A673 (cell line): ENCODE results near the gene PANX2. TPM values are rescaled to one million over a fixed set of nuclear protein-coding genes. Genes with fewer than 3 reads are reported as not detected.

Experiments used
- BruUV-seq: library from RNA; stranded (reverse); fragments of 400-500 nt; replicated peaks from 2 replicates; lab custom pipeline; 2021; lab: Mats Ljungman, UMichigan
- CTCF ChIA-PET: fragments of 300-600 bp; sonication (Branson Sonifier 250); formaldehyde crosslinking; loops from one replicate; lab custom pipeline; 2022; ENCODE audit warnings: antibody characterized with exemption; lab: Charles Lee
- POLR2A ChIA-PET: fragments of 300-600 bp; sonication (Branson Sonifier 250); formaldehyde crosslinking; loops from one replicate; lab custom pipeline; 2022; ENCODE audit warnings: antibody characterized with exemption; ENCODE audit not compliant: low non-redundant PET; lab: Charles Lee
- DNase-seq: peaks from one replicate; pipeline ENCODE4 v3.0.0-alpha.2; 2015; ENCODE audit warnings: low spot score
- H3K27ac ChIP-seq: fragments of 200-600 bp; sonication (generic); 2 replicates; pipeline ENCODE4 v1.5.1; 2016; ENCODE audit warnings: mixed run types, low read depth, mild to moderate bottlenecking, mixed read lengths, antibody characterized with exemption, low read length; ENCODE audit not compliant: poor library complexity, severe bottlenecking
- H3K27me3 ChIP-seq: fragments of 200-600 bp; sonication (generic); replicated peaks from 2 replicates; pipeline ENCODE4 v1.6.1; 2017; ENCODE audit warnings: mixed run types, low read depth, mild to moderate bottlenecking, mixed read lengths, antibody characterized with exemption, low read length; ENCODE audit not compliant: insufficient read depth, poor library complexity
- H3K36me3 ChIP-seq: fragments of 200-600 bp; sonication (generic); 2 replicates; pipeline ENCODE4 v1.6.1; 2016; ENCODE audit warnings: mixed run types, mild to moderate bottlenecking, mixed read lengths, antibody characterized with exemption, low read length; ENCODE audit not compliant: insufficient read depth, poor library complexity, severe bottlenecking
- H3K4me1 ChIP-seq: fragments of 200-600 bp; sonication (generic); 2 replicates; pipeline ENCODE4 v1.6.1; 2017; ENCODE audit warnings: mixed run types, mild to moderate bottlenecking, mixed read lengths, antibody characterized with exemption, low read length; ENCODE audit not compliant: insufficient read depth, poor library complexity, severe bottlenecking
- H3K4me3 ChIP-seq: fragments of 200-600 bp; sonication (generic); 2 replicates; pipeline ENCODE4 v1.5.1; 2016; ENCODE audit warnings: low read depth, mixed run types, mild to moderate bottlenecking, mixed read lengths, low read length; ENCODE audit not compliant: poor library complexity, severe bottlenecking
- H3K9me3 ChIP-seq: fragments of 200-600 bp; sonication (generic); 2 replicates; pipeline ENCODE4 v1.6.1; 2016; ENCODE audit warnings: mixed run types, low read depth, mild to moderate bottlenecking, mixed read lengths, antibody characterized with exemption, low read length; ENCODE audit not compliant: poor library complexity, severe bottlenecking
- EZH2 ChIP-seq: fragments of 200-600 bp; sonication (generic); IDR thresholded peaks from 2 replicates; pipeline ENCODE4 v1.6.1; 2017; ENCODE audit warnings: borderline replicate concordance, low read depth, mild to moderate bottlenecking, mixed read lengths, antibody characterized with exemption, low read length; ENCODE audit not compliant: poor library complexity, severe bottlenecking
- intact Hi-C: fragments of 100-400 bp; cut with micrococcal nuclease; formaldehyde crosslinking; loops from one replicate; pipeline ENCODE4 v1.10.0; 2022; ENCODE audit not compliant: unreplicated experiment
- total RNA-seq: library from RNA; stranded (reverse); gene quantifications from 2 replicates; pipeline ENCODE4 v1.2.3, GENCODE V29; 2021
- TF ChIP-seq, protein P1 (sequence below): fragments of 300-800, 200-600 bp; sonication (generic); conservative IDR thresholded peaks from 2 replicates; pipeline ENCODE4 v1.5.1; 2017; ENCODE audit warnings: low read depth, mild to moderate bottlenecking, antibody characterized with exemption, low read length, moderate library complexity, mixed read lengths

PANX2 gene
- total RNA-seq, 1 experiment from 2014 or later, result 7.6 TPM

DNA sequence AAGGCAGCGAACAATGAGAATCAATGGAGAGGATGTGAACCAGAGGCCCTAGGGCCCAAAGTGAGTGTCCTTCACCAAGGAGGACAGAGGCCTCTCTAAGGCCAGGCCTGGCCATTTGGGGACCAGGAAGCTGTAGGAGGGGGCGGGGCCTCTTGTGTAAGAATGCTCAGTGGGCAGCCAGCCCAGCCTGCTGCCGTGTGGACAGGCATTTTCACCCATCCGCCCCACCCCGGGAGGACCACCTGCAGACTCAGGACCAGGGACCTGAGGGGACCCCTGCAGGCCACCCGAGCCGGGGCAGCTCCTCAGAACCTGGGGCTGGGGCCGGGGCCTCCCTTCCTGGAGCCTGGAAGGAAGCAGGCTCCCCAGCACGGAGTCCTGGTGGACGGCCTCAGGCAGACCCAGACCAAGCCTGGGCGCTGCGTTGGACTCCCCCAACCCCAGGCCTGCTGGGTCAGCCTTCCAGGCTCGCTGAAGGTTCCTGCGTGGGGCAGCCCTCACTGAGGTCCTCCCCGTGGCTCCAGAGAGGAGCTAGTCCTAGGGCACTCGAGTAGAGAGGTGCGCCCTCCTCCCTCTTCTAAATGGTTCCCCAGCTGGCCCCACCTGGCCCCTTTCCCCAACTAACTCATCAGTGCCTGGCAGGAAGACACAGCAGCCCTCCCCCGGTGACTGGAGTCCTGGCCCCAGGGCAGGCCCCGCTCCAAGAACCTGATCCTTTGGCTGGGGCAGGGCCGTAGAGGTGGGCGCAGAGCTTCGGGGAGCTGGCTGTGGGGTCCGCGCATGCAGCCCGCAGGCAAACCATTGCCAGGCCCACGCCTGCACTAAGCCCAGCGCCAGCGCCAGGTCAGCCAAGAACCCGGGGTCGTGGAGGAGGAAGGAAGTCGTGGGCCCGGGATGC lies 13.7 kb downstream of the PANX2 start:
- no peaks in the 10 kb centered on the region for H3K4me1 ChIP-seq
- intact Hi-C loops, result no loop called here
- no peak overlapping the region for H3K27ac ChIP-seq
- H3K4me3 ChIP-seq, result no peak overlapping the region
- ChIA-PET CTCF (no interaction called here), POLR2A (no interaction called here)
- BruUV-seq, result no TSS peak
- H3K9me3 ChIP-seq, result no peaks in the 10 kb centered on the region
- H3K27me3 ChIP-seq, result no peaks in the 10 kb centered on the region
- H3K36me3 ChIP-seq, result no peaks in the 10 kb centered on the region
- TF ChIP-seq, protein P1, sequence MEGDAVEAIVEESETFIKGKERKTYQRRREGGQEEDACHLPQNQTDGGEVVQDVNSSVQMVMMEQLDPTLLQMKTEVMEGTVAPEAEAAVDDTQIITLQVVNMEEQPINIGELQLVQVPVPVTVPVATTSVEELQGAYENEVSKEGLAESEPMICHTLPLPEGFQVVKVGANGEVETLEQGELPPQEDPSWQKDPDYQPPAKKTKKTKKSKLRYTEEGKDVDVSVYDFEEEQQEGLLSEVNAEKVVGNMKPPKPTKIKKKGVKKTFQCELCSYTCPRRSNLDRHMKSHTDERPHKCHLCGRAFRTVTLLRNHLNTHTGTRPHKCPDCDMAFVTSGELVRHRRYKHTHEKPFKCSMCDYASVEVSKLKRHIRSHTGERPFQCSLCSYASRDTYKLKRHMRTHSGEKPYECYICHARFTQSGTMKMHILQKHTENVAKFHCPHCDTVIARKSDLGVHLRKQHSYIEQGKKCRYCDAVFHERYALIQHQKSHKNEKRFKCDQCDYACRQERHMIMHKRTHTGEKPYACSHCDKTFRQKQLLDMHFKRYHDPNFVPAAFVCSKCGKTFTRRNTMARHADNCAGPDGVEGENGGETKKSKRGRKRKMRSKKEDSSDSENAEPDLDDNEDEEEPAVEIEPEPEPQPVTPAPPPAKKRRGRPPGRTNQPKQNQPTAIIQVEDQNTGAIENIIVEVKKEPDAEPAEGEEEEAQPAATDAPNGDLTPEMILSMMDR, result no peak
- TF ChIP-seq EZH2, result no peak
- DNase-seq, result no peak

DNA sequence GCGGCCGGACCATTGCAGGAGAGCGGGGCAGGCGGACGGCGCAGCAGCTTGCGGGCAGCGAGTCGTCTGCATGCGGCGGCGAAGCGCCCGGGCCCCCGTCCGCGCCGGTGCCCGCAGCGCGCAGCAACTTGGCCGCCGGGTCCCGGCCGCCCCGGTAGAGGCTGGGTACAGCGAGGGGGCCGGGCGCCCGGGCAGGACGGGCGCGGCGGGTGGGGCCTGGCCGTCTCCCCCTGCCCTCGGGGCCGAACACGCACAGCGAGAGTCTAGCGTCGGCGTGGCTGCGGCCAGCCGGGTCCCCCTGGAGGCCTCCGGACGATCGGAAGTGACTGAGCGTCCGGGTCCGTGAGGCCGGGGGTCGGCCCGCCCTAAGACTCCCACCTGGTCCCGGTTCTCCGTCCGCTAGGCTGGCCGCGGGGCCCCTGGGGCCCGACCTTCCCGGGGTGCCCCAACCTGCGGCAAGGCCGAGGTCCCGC lies 14.4 kb downstream of the PANX2 start:
- DNase-seq, result no peak
- intact Hi-C loops, result no loop called here
- no peaks in the 10 kb centered on the region for H3K27me3 ChIP-seq
- H3K9me3 ChIP-seq, result no peaks in the 10 kb centered on the region
- ChIA-PET CTCF (no interaction called here), POLR2A (no interaction called here)
- no peak for TF ChIP-seq EZH2
- TF ChIP-seq, protein P1, result no peak
- peak overlapping the region; percentile 45 for H3K4me3 ChIP-seq
- no peaks in the 10 kb centered on the region for H3K36me3 ChIP-seq
- H3K4me1 ChIP-seq, result no peaks in the 10 kb centered on the region
- H3K27ac ChIP-seq, result peak overlapping the region; percentile 74
- no TSS peak for BruUV-seq

DNA sequence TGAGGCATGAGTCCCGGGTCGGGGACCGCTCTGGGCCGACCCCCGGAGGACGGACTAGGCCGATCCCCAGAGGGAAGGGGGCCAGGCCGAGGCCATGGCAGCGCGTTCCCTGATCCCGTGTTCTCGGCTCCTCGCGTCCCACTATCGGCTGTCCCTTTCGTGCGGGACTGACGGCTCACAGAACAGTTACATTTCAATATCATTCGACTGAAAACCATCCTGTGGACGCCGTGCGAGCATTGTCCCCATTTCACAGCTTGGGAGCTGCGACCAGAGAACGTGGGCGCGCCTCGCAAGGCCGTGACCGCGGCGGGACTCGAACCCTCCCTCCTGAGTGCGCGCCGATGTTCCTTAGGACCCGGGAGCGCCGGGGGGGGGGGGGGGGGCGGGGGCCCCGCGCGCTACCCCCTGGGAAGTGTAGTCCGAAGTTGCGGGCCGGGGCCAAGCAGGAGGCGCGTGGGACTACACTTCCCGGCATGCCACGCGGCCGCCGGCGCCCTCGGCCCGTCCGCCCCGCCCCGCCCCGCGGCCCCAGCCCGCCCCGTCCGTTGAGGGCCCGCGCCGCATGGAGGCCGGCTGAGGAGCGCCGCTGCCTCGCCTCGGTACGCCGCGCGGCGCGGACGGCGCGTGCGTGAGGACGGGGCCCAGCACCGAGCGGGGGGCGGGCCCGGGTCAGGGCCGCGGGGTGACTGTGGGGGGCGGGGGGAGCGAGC lies 15.0 kb downstream of the PANX2 start, which contains the start of gene TRABD:
TRABD (plus strand) TSS at position 539 of the 713 bp plus-strand sequence. CDS start 7,148 bp downstream, outside the sequence.
- intact Hi-C loops, result no loop called here
- Histone ChIP-seq H3K36me3 (no peaks in the 10 kb centered on the region), H3K27ac (peak within 1 kb of the TSS; percentile 83), H3K27me3 (no peaks in the 10 kb centered on the region), H3K4me3 (peak within 1 kb of the TSS; percentile 84), H3K9me3 (no peaks in the 10 kb centered on the region), H3K4me1 (no peaks in the 10 kb centered on the region)
- no TSS peak for BruUV-seq
- POLR2A ChIA-PET, result no interaction called here
- TF ChIP-seq, protein P1, result no peak
- TF ChIP-seq EZH2, result no peak
- DNase-seq, result peak; percentile 95
- CTCF ChIA-PET, result no interaction called here
